Measurements from ENCODE around the gene ARMC12.

GRCh38 chr6:35739645-35740524 lies 3.1 kb downstream of the ARMC12 start:
- no peak for TF ChIP-seq REST (IDR thresholded peaks at IDR 0.05; ENCODE audit: low read depth)
- no peak for TF ChIP-seq CEBPB (IDR thresholded peaks at IDR 0.05)
- no peak for TF ChIP-seq EP300 (IDR thresholded peaks at IDR 0.05; ENCODE audit: borderline replicate concordance)
- TF ChIP-seq MAX (IDR thresholded peaks at IDR 0.05), result no peak
- no peak for TF ChIP-seq CREB1 (IDR thresholded peaks at IDR 0.05; ENCODE audit: low read depth)
- TF ChIP-seq ZBTB7A (IDR thresholded peaks at IDR 0.05; ENCODE audit: low read depth), result no peak
- TF ChIP-seq USF1 (IDR thresholded peaks at IDR 0.05), result no peak
- no peak for TF ChIP-seq YY1 (IDR thresholded peaks at IDR 0.05; ENCODE audit: low read depth)
- no peak for TF ChIP-seq TAF1 (IDR thresholded peaks at IDR 0.05; ENCODE audit: low read depth)

Measured in Ishikawa (cell line).